ENCODE measurements around the gene FANCD2. TPM values are rescaled to one million over a fixed set of nuclear protein-coding genes. Genes with fewer than 3 reads are reported as not detected.
A peak's percentile ranks its signal among the peaks of the same experiment; 100 is the strongest.

The FANCD2 gene
- total RNA-seq, 1 donor from 2014 or later, result 4.4 TPM

DNA sequence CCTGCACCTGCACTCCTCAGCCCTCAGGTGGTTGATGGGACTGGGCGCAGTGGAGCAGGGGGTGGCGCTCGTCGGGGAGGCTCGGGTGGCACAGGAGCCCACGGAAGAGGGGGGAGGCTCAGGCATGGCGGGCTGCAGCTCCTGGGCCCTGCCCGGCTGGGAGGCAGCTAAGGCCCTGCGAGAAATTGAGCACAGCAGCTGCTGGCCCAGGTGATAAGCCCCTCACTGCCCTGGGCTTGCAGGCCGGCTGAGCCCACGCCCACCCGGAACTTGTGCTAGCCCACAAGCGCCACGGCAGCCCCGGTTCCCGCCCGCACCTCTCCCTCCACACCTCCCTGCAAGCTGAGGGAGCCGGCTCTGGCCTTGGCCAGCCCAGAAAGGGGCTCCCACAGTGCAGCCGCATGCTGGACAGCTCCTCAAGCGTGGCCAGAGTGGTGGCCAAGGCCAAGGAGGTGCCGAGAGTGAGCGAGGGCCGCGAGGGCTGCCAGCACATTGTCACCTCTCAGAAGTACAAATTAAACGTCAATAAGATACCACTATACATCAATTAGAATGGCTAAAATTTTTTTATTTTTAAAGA, 110.3 kb downstream of the FANCD2 start:
- no peaks in the 10 kb centered on the region for H3K36me3 ChIP-seq
- no peak for DNase-seq (ENCODE audit: extremely low spot score in 2 of 2)
- no peak for TF ChIP-seq POLR2AphosphoS5 (IDR thresholded peaks at IDR 0.05; ENCODE audit: insufficient read depth in 1 of 2, low read depth in 1 of 2)
- TF ChIP-seq POLR2A (IDR thresholded peaks at IDR 0.05), result no peak
- TF ChIP-seq, protein P1, sequence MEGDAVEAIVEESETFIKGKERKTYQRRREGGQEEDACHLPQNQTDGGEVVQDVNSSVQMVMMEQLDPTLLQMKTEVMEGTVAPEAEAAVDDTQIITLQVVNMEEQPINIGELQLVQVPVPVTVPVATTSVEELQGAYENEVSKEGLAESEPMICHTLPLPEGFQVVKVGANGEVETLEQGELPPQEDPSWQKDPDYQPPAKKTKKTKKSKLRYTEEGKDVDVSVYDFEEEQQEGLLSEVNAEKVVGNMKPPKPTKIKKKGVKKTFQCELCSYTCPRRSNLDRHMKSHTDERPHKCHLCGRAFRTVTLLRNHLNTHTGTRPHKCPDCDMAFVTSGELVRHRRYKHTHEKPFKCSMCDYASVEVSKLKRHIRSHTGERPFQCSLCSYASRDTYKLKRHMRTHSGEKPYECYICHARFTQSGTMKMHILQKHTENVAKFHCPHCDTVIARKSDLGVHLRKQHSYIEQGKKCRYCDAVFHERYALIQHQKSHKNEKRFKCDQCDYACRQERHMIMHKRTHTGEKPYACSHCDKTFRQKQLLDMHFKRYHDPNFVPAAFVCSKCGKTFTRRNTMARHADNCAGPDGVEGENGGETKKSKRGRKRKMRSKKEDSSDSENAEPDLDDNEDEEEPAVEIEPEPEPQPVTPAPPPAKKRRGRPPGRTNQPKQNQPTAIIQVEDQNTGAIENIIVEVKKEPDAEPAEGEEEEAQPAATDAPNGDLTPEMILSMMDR (IDR thresholded peaks at IDR 0.05), result no peak
- H3K27ac ChIP-seq, result no peak overlapping the region
- intact Hi-C loops (cut with DNase I), result no loop called here
- H3K4me1 ChIP-seq, result no peaks in the 10 kb centered on the region
- no peak overlapping the region for H3K4me3 ChIP-seq
- no peaks in the 10 kb centered on the region for H3K9me3 ChIP-seq
- H3K27me3 ChIP-seq, result no peaks in the 10 kb centered on the region

DNA sequence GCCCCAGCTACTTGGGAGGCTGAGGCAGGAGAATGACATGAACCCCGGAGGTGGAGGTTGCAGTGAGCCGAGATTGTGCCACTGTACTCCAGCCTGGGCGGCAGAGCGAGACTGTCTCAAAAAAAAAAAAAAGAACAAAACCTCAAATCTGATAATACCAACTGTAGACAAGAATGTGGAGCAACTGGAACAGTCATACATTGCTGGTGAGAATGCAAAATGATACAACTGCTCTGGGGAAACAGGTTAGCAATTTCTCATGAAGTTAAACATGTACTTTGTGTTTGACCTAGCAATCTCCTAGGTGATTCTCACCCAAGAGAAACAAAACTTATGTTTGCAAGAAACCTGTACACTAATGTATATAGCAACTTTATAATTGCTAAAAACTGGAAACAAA, 110.9 kb downstream of the FANCD2 start:
- H3K9me3 ChIP-seq, result no peaks in the 10 kb centered on the region
- intact Hi-C loops (cut with DNase I), result no loop called here
- DNase-seq (ENCODE audit: extremely low spot score in 2 of 2), result no peak
- H3K36me3 ChIP-seq, result no peaks in the 10 kb centered on the region
- H3K4me1 ChIP-seq, result peaks cover under 1% of the 10 kb centered on the region
- no peak overlapping the region for H3K27ac ChIP-seq
- no peak overlapping the region for H3K4me3 ChIP-seq
- H3K27me3 ChIP-seq, result no peaks in the 10 kb centered on the region
- no peak for TF ChIP-seq POLR2AphosphoS5 (IDR thresholded peaks at IDR 0.05; ENCODE audit: insufficient read depth in 1 of 2, low read depth in 1 of 2)
- TF ChIP-seq, protein P1 (IDR thresholded peaks at IDR 0.05), result no peak
- no peak for TF ChIP-seq POLR2A (IDR thresholded peaks at IDR 0.05)

- peak overlapping the region; percentile 89 for H3K27ac ChIP-seq
- TF ChIP-seq, protein P1 (IDR thresholded peaks at IDR 0.05), result no peak
- no peak for TF ChIP-seq POLR2A (IDR thresholded peaks at IDR 0.05)
- no peak for TF ChIP-seq POLR2AphosphoS5 (IDR thresholded peaks at IDR 0.05; ENCODE audit: insufficient read depth in 1 of 2, low read depth in 1 of 2)
- peaks cover 40% of the 10 kb centered on the region for H3K4me1 ChIP-seq
- no peaks in the 10 kb centered on the region for H3K27me3 ChIP-seq
- DNase-seq (ENCODE audit: extremely low spot score in 2 of 2), result no peak
- H3K9me3 ChIP-seq, result no peaks in the 10 kb centered on the region
- H3K36me3 ChIP-seq, result no peaks in the 10 kb centered on the region
- intact Hi-C loops (cut with DNase I), result no loop called here
- H3K4me3 ChIP-seq, result peak overlapping the region; percentile 71 to 91
Measured at GRCh38 chr3:10140996-10141546, 114.8 kb downstream of the FANCD2 start.

DNA sequence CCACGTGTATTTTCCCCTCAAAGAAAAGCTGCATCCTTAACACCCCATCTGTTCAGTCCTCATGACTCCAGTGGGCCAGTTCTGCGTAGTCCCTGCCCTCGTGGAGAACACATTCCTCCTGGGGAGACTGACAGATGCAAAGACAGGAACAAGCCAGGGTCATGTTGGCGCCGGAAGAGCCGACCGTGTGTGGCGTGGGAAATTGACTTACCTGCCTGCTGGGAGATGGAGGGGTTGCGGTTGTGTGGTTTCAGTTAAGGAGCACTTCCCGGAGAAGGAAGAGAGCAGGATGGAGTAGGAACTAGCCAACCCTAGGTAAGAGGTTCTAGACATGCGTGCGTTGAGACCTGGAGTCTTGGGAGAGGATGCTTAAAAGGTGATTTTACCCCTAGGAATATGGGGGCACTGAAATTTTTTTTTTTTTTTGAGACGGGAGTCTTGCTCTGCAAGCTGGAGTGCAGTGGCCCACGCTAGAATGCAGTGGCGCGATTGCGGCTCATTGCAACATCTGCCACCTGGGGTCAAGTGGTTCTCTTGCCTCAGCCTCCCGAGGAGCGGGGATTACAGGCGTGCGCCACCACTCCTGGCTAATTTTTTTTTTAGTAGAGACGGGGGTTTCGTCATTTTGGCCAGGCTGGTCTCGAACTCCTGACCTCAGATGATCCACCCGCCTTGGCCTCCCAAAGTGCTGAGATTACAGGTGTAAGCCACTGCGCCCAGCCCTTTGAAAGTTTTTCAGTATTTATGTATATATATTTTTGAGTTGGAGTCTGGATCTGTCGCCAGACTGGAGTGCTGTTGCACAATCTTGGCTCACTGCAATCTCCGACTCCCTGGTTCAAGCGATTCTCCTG, 116.7 kb downstream of the FANCD2 start:
- peak overlapping the region; percentile 71 to 91 for H3K4me3 ChIP-seq
- H3K4me1 ChIP-seq, result peaks cover 44% of the 10 kb centered on the region
- DNase-seq (ENCODE audit: extremely low spot score in 2 of 2), result no peak
- no peaks in the 10 kb centered on the region for H3K9me3 ChIP-seq
- H3K27me3 ChIP-seq, result no peaks in the 10 kb centered on the region
- peaks cover 0 to 2% of the 10 kb centered on the region in 2 donors for H3K36me3 ChIP-seq
- intact Hi-C loops (cut with DNase I), result no loop called here
- H3K27ac ChIP-seq, result peak overlapping the region; percentile 89
- TF ChIP-seq, protein P1 (IDR thresholded peaks at IDR 0.05), result no peak
- TF ChIP-seq POLR2A (IDR thresholded peaks at IDR 0.05), result no peak
- TF ChIP-seq POLR2AphosphoS5 (IDR thresholded peaks at IDR 0.05; ENCODE audit: insufficient read depth in 1 of 2, low read depth in 1 of 2), result no peak
